Right lobe of liver (tissue), 4 donors: ENCODE data around the gene SH3TC1.

Source experiments
- CTCF ChIP-seq, 4 donors: fragments of 200-600 bp in 3 of 4; fragments of 450-650 bp in 1 of 4; IDR thresholded peaks; one replicate each; pipeline versions ENCODE4 v1.5.1 to v1.8.0; 2016 to 2022; ENCODE audit warnings: antibody characterized with exemption in 4 of 4, mild to moderate bottlenecking in 2 of 4
- POLR2A ChIP-seq: fragments of 450-650 bp; IDR thresholded peaks from one replicate; pipeline ENCODE4 v1.6.1; 2017; ENCODE audit warnings: antibody characterized with exemption, mild to moderate bottlenecking
- donor health status: DM: no; HTN: no; CAD: no.
- donor health status: DM: no; HTN: no; CAD: no.
- donor health status: DM: no; HTN: yes; CAD: no.

DNA sequence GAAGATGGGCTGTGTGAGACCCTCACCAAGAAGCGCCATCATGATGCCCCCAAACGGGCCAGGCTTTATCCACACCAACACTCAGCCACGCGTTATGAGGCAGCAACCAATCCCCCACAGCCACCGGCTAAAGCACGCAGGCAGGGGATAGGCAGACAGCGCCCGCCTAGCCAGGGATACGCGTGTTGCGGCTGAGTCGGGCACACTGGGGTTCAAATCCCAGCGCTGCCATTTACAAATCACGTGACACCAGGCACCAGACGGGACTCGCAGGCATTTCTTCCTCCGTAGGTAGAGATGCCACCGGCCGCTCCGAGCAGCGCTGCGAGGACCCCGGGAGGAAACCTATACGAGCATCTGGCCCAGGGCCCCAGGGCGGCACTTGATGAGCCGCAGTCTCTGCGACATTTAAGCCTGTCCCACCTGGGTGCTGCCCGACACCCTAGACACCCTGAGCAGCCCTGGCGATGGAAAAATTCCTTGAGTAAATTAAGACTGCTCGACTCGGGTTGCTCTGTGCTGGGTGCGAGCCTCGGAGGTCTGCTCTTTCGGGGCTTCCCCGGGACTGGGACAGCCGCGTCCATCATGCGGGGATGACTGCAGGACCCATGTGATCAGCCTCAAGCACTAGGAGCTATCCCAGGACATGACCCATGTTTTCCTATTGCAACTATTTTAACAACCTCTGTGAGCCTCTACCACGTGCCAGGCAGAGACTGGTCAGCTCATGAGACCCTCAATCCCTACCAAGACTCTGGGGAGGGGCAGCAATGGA is 46.8 kb upstream of the SH3TC1 start:
- TF ChIP-seq POLR2A (no peak), CTCF (IDR thresholded peaks at IDR 0.05) (no peak)
